ENCODE data around the gene SMIM14.
"Not testable (repeated sequence)": the region's sequence is repeated elsewhere in the genome, so short reads cannot be mapped to it uniquely, and the experiment has no call there.

Gene SMIM14

DNA sequence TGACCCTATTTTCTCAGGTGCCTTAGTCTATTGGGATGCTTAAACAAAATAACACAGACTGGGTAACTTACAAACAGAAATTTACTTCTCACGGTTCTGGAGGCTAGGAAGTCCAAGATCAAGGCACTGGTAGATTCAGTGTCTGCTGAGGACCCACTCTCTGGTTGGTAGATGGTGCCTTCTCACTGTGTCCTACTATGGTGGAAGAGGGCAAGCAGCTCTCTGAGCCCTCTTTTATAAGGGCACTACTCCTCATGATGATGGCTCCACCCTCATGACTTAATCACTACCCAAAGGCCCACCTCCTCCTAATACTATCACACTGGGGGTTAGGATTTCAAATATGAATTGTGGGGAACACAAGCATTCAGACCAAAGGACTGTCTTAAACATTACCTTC is 11.8 kb downstream of the SMIM14 start:
- no peak for DNase-seq (ENCODE audit: insufficient read length, low spot score)

DNA sequence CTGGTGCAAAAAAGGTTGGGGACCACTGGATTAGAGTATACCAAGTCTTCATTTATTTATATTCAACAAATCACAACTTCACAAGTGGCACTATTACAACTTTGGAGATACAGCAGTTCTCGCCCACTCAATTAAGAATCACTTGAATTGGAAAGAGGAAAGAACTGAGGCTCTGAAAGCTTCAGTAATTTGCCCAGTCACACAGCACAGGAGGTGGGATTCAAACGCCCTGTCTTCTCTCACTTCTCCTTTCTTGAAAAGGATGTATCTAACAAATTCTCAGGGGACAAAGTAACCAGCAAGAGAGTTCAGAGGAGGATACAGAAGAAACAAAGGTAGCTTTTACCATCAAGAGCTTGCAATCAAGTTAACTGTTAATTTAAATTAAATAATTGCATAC is 12.4 kb downstream of the SMIM14 start:
- TF ChIP-seq, protein P1, sequence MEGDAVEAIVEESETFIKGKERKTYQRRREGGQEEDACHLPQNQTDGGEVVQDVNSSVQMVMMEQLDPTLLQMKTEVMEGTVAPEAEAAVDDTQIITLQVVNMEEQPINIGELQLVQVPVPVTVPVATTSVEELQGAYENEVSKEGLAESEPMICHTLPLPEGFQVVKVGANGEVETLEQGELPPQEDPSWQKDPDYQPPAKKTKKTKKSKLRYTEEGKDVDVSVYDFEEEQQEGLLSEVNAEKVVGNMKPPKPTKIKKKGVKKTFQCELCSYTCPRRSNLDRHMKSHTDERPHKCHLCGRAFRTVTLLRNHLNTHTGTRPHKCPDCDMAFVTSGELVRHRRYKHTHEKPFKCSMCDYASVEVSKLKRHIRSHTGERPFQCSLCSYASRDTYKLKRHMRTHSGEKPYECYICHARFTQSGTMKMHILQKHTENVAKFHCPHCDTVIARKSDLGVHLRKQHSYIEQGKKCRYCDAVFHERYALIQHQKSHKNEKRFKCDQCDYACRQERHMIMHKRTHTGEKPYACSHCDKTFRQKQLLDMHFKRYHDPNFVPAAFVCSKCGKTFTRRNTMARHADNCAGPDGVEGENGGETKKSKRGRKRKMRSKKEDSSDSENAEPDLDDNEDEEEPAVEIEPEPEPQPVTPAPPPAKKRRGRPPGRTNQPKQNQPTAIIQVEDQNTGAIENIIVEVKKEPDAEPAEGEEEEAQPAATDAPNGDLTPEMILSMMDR (IDR thresholded peaks at IDR 0.05; ENCODE audit: insufficient read depth, missing control alignments): no peak
- FAIRE-seq: no peak
- DNase-seq (ENCODE audit: insufficient read length, low spot score): no peak

More for the DNA sequence above, 11.8 kb downstream of the SMIM14 start:
- FAIRE-seq: no peak
- TF ChIP-seq, protein P1 (IDR thresholded peaks at IDR 0.05; ENCODE audit: insufficient read depth, missing control alignments): no peak

DNA sequence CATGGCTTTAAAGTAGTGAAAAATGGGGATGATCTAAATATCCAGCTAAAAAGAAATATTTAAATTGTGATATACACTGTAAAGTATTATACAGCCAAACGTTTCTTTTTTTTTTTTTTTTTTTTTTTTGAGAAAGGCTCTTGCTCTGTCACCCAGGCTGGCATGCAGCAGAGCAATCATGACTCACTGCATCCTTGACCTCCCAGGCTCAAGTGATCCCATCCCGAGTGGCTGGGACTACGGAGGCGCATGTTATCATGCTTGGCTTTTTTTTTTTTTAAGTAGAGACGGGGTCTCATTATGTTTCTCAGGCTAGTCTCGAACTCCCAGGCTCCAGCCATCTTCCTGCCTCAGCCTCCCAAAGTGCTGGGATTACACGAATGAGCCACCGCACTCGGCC is 17.1 kb downstream of the SMIM14 start:
- FAIRE-seq: no peak
- TF ChIP-seq, protein P1 (IDR thresholded peaks at IDR 0.05; ENCODE audit: insufficient read depth, missing control alignments): no peak
- DNase-seq (ENCODE audit: insufficient read length, low spot score): no peak

DNA sequence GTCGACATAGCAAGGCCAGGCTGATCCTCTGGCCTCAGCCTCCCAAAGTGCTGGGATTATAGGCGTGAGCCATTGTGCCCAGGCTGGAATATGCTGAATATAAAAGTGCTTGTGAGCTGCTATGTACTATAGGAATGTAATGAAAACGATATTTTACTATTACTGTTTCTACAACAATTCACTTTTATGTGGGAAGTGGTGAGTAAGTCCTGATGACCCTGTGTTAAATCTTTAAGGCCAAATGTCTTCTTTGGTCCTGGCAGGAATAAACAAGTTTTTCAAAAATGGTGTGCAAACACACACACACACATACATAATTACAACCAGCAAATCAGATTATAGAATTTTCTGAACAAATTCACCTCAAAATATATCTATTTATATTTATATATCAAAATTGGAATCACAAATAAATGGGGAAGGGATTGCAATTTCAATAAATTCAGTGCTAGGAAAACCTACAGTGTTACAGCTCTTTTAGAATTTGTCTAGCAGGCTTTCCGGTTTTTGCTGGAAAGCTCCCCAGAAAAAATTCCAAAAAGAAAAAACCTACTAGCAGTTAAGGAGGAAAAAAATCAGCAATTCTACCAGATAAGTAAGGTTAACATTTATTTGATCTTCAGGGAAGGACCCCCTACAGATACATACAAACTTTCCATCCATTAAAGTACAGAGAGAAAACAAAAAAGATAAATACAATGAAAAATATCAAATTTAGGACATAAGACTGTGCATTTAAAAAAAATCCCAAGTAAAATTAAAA is 17.9 kb downstream of the SMIM14 start:
- TF ChIP-seq, protein P1 (IDR thresholded peaks at IDR 0.05; ENCODE audit: insufficient read depth, missing control alignments): no peak
- no peak for DNase-seq (ENCODE audit: insufficient read length, low spot score)
- FAIRE-seq: no peak

DNA sequence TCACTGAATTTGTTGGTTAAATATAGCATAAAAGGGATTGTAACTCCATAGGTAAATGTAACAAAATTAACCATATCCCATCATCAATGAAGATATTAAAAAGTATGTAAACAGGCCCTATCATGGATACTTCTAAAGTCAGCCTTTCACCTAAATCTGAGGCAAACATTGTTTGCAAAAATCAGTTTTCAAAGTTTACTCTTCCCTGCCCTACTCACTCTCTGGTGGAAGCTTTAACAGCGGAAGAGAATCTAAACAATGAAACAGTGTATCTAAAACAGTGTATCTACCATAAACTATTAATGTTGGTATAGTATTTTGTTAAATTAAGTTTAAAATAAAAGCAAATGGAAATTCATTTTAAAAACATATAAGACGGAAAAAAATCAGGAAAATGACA is 21.1 kb downstream of the SMIM14 start:
- TF ChIP-seq, protein P1 (IDR thresholded peaks at IDR 0.05; ENCODE audit: insufficient read depth, missing control alignments): no peak
- FAIRE-seq: no peak
- no peak for DNase-seq (ENCODE audit: insufficient read length, low spot score)

DNA sequence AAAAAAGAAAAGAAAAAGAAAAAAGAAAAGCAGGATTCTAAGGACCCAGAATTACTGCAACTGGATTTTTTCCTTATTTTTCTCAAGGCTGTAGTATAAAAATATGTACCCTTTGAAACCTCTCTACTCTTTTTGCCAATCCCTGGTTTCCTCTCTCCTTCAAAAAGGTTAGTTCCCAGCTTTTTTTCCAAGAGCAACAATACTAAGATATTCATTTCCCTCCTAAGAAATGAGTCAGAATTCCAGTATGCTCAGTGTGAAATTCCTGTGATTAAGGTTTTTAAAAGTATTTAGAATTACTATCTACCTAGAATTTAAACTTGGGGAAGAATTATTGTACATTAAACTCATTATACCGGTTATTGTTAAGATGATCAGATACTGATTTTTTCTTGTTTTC is 22.0 kb downstream of the SMIM14 start:
- TF ChIP-seq, protein P1 (IDR thresholded peaks at IDR 0.05; ENCODE audit: insufficient read depth, missing control alignments): no peak
- no peak for DNase-seq (ENCODE audit: insufficient read length, low spot score)
- no peak for FAIRE-seq

DNA sequence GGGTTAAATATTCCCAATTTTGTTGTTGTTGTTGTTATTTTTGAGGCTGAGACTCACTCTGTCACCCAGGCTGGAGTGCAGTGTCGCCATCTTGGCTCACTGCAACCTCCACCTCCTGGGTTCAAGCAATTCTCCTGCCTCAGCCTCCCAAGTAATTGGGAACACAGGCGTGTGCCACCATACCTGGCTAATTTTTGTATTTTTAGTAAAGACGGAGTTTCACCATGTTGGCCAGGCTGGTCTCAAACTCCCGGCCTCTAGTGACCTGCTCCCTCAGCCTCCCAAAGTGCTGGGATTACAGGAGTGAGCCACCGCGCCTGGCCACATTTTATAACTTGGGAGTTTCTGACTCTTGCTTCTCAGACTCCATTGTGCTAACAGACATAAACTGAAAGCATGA is 22.6 kb downstream of the SMIM14 start:
- not testable (repeated sequence) for FAIRE-seq; DNase-seq (ENCODE audit: insufficient read length, low spot score)

All from D721Med (cell line).